Neural crest cell (in vitro differentiated cells): ENCODE results near the gene ACSL5. TPM values are rescaled to one million over a fixed set of nuclear protein-coding genes. Genes with fewer than 3 reads are reported as not detected.

Source experiments
- DNase-seq: peaks from one replicate; pipeline ENCODE4 v3.0.0; 2021; ENCODE audit warnings: low read depth, mixed read lengths, low spot score
- H3K27ac Mint-ChIP-seq: one replicate; pipeline ENCODE4 v1.8.0; 2021; ENCODE audit warnings: mild to moderate bottlenecking, mixed read lengths; ENCODE audit not compliant: unreplicated experiment
- H3K27me3 Mint-ChIP-seq: 2 replicates; pipeline ENCODE4 v1.8.0; 2021; ENCODE audit warnings: low read depth, mild to moderate bottlenecking, mixed read lengths
- H3K36me3 Mint-ChIP-seq: 2 replicates; pipeline ENCODE4 v1.8.0; 2021; ENCODE audit warnings: low read depth, mild to moderate bottlenecking, mixed read lengths
- H3K4me1 Mint-ChIP-seq: 2 replicates; pipeline ENCODE4 v1.8.0; 2021; ENCODE audit warnings: mixed read lengths
- H3K4me3 Mint-ChIP-seq: one replicate; pipeline ENCODE4 v1.8.0; 2021; ENCODE audit warnings: mild to moderate bottlenecking, mixed read lengths
- H3K9me3 Mint-ChIP-seq: 2 replicates; pipeline ENCODE4 v1.8.0; 2021; ENCODE audit warnings: mixed read lengths
- total RNA-seq: library from RNA; stranded (reverse); gene quantifications from 2 replicates; pipeline ENCODE4 v1.2.1, GENCODE V29; 2021
- TF ChIP-seq, protein P1 (sequence below): fragments of 200-600 bp; sonication (generic); conservative IDR thresholded peaks from 2 replicates; pipeline ENCODE4 v1.5.0; 2021; ENCODE audit warnings: antibody characterized with exemption, mild to moderate bottlenecking

The ACSL5 gene
- total RNA-seq, 1 donor from 2014 or later, result not detected

DNA sequence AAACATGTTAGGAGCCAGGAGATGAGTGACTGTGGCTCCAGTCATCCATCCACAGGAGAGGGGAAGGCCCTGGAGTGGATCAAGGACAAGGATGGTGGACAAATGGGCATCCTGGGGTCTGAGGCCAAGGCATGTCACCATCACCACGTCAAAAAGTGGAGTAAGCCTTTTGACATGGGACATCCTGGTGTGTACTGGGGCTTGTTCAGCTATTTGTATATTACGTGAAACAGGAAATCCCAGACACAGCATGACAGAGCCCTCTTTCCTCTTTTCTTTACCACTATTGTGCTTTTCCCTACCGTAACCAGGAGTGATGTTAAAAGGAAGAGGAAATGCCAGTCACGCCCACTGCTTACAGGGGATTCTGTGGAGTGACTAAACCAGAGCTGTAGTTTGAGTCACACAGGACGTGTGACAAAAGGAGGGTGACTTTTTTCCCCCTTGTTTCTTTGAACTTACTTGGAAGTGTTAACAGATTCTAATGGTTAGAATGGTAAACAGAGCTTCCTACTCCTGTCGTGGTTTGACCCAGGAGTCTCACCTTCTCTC lies 15.4 kb downstream of the ACSL5 start:
- Mint-ChIP-seq H3K27me3 (no peaks in the 10 kb centered on the region), H3K9me3 (no peaks in the 10 kb centered on the region), H3K27ac (peak overlapping the region; percentile 53), H3K4me3 (no peak overlapping the region), H3K4me1 (peaks cover 10% of the 10 kb centered on the region), H3K36me3 (no peaks in the 10 kb centered on the region)
- DNase-seq, result no peak
- TF ChIP-seq, protein P1, sequence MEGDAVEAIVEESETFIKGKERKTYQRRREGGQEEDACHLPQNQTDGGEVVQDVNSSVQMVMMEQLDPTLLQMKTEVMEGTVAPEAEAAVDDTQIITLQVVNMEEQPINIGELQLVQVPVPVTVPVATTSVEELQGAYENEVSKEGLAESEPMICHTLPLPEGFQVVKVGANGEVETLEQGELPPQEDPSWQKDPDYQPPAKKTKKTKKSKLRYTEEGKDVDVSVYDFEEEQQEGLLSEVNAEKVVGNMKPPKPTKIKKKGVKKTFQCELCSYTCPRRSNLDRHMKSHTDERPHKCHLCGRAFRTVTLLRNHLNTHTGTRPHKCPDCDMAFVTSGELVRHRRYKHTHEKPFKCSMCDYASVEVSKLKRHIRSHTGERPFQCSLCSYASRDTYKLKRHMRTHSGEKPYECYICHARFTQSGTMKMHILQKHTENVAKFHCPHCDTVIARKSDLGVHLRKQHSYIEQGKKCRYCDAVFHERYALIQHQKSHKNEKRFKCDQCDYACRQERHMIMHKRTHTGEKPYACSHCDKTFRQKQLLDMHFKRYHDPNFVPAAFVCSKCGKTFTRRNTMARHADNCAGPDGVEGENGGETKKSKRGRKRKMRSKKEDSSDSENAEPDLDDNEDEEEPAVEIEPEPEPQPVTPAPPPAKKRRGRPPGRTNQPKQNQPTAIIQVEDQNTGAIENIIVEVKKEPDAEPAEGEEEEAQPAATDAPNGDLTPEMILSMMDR, result no peak

DNA sequence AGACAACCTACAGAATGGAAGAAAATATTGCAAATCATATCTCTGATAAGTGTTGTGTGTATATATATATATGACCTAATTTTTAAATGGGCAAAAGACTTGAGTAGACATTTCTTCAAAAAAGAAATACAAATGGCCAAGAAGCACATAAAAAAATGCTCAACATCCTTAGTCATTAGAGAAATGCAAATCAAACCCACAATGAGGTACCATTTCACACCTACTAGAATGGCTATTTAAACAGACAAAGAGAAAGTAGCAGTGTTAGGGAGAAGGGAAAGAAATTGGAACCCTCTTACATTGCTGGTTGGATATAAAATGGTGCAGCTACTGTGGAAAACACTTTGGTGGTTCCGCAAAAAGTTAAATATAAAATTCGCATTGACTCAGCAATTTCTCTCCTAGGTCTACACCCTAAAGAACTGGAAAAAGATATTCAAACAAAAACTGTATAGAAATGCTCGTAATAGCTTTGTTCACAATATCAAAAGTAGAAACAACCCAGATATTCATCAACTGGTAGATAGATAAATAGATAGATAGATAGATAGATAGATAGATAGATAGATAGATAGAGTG lies 16.3 kb downstream of the ACSL5 start:
- H3K4me1 Mint-ChIP-seq, result peaks cover 10% of the 10 kb centered on the region
- H3K4me3 Mint-ChIP-seq, result no peak overlapping the region
- no peak overlapping the region for H3K27ac Mint-ChIP-seq
- no peaks in the 10 kb centered on the region for H3K36me3 Mint-ChIP-seq
- H3K27me3 Mint-ChIP-seq, result no peaks in the 10 kb centered on the region
- H3K9me3 Mint-ChIP-seq, result no peaks in the 10 kb centered on the region
- TF ChIP-seq, protein P1, result no peak
- no peak for DNase-seq

DNA sequence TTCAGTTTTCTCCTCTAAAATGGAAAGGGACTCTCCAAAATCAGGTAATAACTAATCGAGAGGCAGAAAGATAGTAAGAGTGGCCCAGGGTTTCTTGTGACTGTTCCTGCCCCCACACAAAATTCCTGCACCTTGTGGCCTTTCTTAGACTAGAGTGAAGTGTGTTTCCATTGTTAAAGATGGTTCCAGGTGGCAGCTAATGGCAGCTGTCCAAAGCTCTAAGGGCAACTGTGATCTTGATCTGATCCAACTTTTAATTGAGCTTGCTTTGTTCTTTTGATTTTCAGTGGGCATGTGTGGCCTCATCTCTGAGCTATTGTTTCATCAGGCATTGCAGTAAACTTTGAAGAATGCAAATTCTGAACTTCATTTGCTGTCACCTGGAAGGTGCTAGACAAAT lies 19.4 kb downstream of the ACSL5 start:
- Mint-ChIP-seq H3K9me3 (no peaks in the 10 kb centered on the region), H3K27ac (no peak overlapping the region), H3K4me1 (peaks cover 10% of the 10 kb centered on the region), H3K4me3 (no peak overlapping the region), H3K27me3 (no peaks in the 10 kb centered on the region), H3K36me3 (no peaks in the 10 kb centered on the region)
- DNase-seq, result no peak
- TF ChIP-seq, protein P1, result no peak

DNA sequence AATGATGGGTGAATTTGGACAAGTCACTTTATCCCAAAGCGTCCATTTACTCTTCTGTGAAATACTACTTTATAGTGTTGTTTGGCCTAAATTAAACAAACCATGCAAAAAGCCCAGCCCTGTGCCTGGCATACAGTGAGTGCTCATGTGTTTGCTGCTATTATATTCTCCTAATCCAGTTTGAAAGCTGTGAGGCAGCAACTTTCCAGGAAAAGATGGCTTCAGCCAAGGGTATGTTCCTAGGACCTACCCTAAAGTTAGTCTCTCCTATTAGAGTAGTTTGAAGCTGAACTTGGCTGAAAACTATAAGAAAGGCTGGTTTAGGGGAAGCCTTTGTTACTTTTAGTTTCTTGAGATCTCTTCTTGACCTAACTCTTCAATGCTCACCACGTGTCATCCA lies 19.9 kb downstream of the ACSL5 start:
- H3K36me3 Mint-ChIP-seq, result no peaks in the 10 kb centered on the region
- TF ChIP-seq, protein P1, result no peak
- H3K9me3 Mint-ChIP-seq, result no peaks in the 10 kb centered on the region
- H3K27me3 Mint-ChIP-seq, result no peaks in the 10 kb centered on the region
- DNase-seq, result no peak
- peaks cover 10% of the 10 kb centered on the region for H3K4me1 Mint-ChIP-seq
- no peak overlapping the region for H3K4me3 Mint-ChIP-seq
- H3K27ac Mint-ChIP-seq, result no peak overlapping the region

DNA sequence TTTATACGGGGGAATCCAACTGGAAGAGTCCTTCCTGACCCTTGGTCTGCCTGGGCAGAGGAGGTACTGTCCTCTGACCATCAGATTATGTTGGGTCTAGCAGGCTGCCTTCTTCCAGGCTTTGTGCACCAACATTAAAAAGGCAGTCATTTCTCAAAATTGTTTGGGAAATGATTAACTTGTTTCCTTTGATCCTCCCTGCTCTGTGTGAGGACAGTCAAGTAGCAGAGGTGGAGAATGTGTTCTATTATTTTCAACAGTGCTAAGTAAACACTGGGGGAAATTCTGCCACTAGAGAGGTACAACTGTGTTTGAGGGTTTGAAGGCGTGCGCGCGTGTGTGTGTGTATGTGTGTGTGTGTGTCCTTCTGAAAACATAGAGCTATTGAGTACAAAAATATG lies 20.6 kb downstream of the ACSL5 start:
- H3K9me3 Mint-ChIP-seq, result no peaks in the 10 kb centered on the region
- TF ChIP-seq, protein P1, result no peak
- peaks cover 3% of the 10 kb centered on the region for H3K4me1 Mint-ChIP-seq
- H3K36me3 Mint-ChIP-seq, result no peaks in the 10 kb centered on the region
- no peaks in the 10 kb centered on the region for H3K27me3 Mint-ChIP-seq
- DNase-seq, result no peak
- no peak overlapping the region for H3K4me3 Mint-ChIP-seq
- H3K27ac Mint-ChIP-seq, result no peak overlapping the region
